ENCODE data around the gene GSS.
"Not testable (repeated sequence)": the region's sequence is repeated elsewhere in the genome, so short reads cannot be mapped to it uniquely, and the experiment has no call there.

Gene GSS

GRCh38 chr20:34887023-34887422, 68.6 kb downstream of the GSS start:
- no peaks in the 10 kb centered on the region for H3K4me1 ChIP-seq (ENCODE audit: control insufficient read depth, insufficient read depth, low read length, poor library complexity, severe bottlenecking)
- H3K36me3 ChIP-seq (ENCODE audit: control insufficient read depth, insufficient read depth, low read length), result peaks cover 8% of the 10 kb centered on the region
- no peaks in the 10 kb centered on the region for H3K9me3 ChIP-seq (ENCODE audit: control insufficient read depth, low read length)
- no peak for DNase-seq
- H3K27me3 ChIP-seq (replicated peaks; ENCODE audit: control insufficient read depth, insufficient read depth, low read length, poor library complexity, severe bottlenecking), result no peaks in the 10 kb centered on the region
- H3K27ac ChIP-seq (ENCODE audit: insufficient read depth, low read length, poor library complexity, severe bottlenecking), result no peak overlapping the region
- no peak overlapping the region for H3K4me3 ChIP-seq (ENCODE audit: insufficient read depth, low read depth, low read length, poor library complexity, severe bottlenecking)

GRCh38 chr20:34886122-34886521, 69.5 kb downstream of the GSS start:
- Histone ChIP-seq H3K9me3 (ENCODE audit: control insufficient read depth, low read length) (no peaks in the 10 kb centered on the region), H3K4me1 (ENCODE audit: control insufficient read depth, insufficient read depth, low read length, poor library complexity, severe bottlenecking) (no peaks in the 10 kb centered on the region), H3K27ac (ENCODE audit: insufficient read depth, low read length, poor library complexity, severe bottlenecking) (no peak overlapping the region), H3K36me3 (ENCODE audit: control insufficient read depth, insufficient read depth, low read length) (peaks cover 8% of the 10 kb centered on the region), H3K27me3 (replicated peaks; ENCODE audit: control insufficient read depth, insufficient read depth, low read length, poor library complexity, severe bottlenecking) (no peaks in the 10 kb centered on the region), H3K4me3 (ENCODE audit: insufficient read depth, low read depth, low read length, poor library complexity, severe bottlenecking) (no peak overlapping the region)
- DNase-seq, result no peak

GRCh38 chr20:34884260-34884659, 71.3 kb downstream of the GSS start:
- Histone ChIP-seq H3K4me1 (ENCODE audit: control insufficient read depth, insufficient read depth, low read length, poor library complexity, severe bottlenecking) (no peaks in the 10 kb centered on the region), H3K36me3 (ENCODE audit: control insufficient read depth, insufficient read depth, low read length) (peaks cover 8% of the 10 kb centered on the region), H3K9me3 (ENCODE audit: control insufficient read depth, low read length) (no peaks in the 10 kb centered on the region), H3K4me3 (ENCODE audit: insufficient read depth, low read depth, low read length, poor library complexity, severe bottlenecking) (no peak overlapping the region), H3K27me3 (replicated peaks; ENCODE audit: control insufficient read depth, insufficient read depth, low read length, poor library complexity, severe bottlenecking) (no peaks in the 10 kb centered on the region), H3K27ac (ENCODE audit: insufficient read depth, low read length, poor library complexity, severe bottlenecking) (no peak overlapping the region)
- DNase-seq, result no peak

- Histone ChIP-seq H3K36me3 (ENCODE audit: control insufficient read depth, insufficient read depth, low read length) (peaks cover 8% of the 10 kb centered on the region), H3K4me1 (ENCODE audit: control insufficient read depth, insufficient read depth, low read length, poor library complexity, severe bottlenecking) (no peaks in the 10 kb centered on the region), H3K4me3 (ENCODE audit: insufficient read depth, low read depth, low read length, poor library complexity, severe bottlenecking) (no peak overlapping the region), H3K9me3 (ENCODE audit: control insufficient read depth, low read length) (no peaks in the 10 kb centered on the region), H3K27ac (ENCODE audit: insufficient read depth, low read length, poor library complexity, severe bottlenecking) (no peak overlapping the region), H3K27me3 (replicated peaks; ENCODE audit: control insufficient read depth, insufficient read depth, low read length, poor library complexity, severe bottlenecking) (no peaks in the 10 kb centered on the region)
- no peak for DNase-seq
These were observed 71.8 kb downstream of the GSS start for GRCh38 chr20:34883809-34884208.

GRCh38 chr20:34883087-34883688, 72.4 kb downstream of the GSS start:
- Histone ChIP-seq H3K4me1 (ENCODE audit: control insufficient read depth, insufficient read depth, low read length, poor library complexity, severe bottlenecking) (no peaks in the 10 kb centered on the region), H3K27ac (ENCODE audit: insufficient read depth, low read length, poor library complexity, severe bottlenecking) (no peak overlapping the region), H3K9me3 (ENCODE audit: control insufficient read depth, low read length) (no peaks in the 10 kb centered on the region), H3K36me3 (ENCODE audit: control insufficient read depth, insufficient read depth, low read length) (peaks cover 8% of the 10 kb centered on the region), H3K4me3 (ENCODE audit: insufficient read depth, low read depth, low read length, poor library complexity, severe bottlenecking) (no peak overlapping the region), H3K27me3 (replicated peaks; ENCODE audit: control insufficient read depth, insufficient read depth, low read length, poor library complexity, severe bottlenecking) (no peaks in the 10 kb centered on the region)
- DNase-seq, result no peak

- no peak overlapping the region for H3K27ac ChIP-seq (ENCODE audit: insufficient read depth, low read length, poor library complexity, severe bottlenecking)
These were observed 73.9 kb downstream of the GSS start for GRCh38 chr20:34881689-34882088.

GRCh38 chr20:34880971-34881370, 74.6 kb downstream of the GSS start:
- not testable (repeated sequence) for H3K4me1 ChIP-seq (ENCODE audit: control insufficient read depth, insufficient read depth, low read length, poor library complexity, severe bottlenecking); H3K27me3 ChIP-seq (replicated peaks; ENCODE audit: control insufficient read depth, insufficient read depth, low read length, poor library complexity, severe bottlenecking); H3K36me3 ChIP-seq (ENCODE audit: control insufficient read depth, insufficient read depth, low read length); H3K27ac ChIP-seq (ENCODE audit: insufficient read depth, low read length, poor library complexity, severe bottlenecking); H3K4me3 ChIP-seq (ENCODE audit: insufficient read depth, low read depth, low read length, poor library complexity, severe bottlenecking); H3K9me3 ChIP-seq (ENCODE audit: control insufficient read depth, low read length); DNase-seq

More at GRCh38 chr20:34881689-34882088, 73.9 kb downstream of the GSS start:
- H3K4me1 ChIP-seq (ENCODE audit: control insufficient read depth, insufficient read depth, low read length, poor library complexity, severe bottlenecking), result no peaks in the 10 kb centered on the region
- no peaks in the 10 kb centered on the region for H3K27me3 ChIP-seq (replicated peaks; ENCODE audit: control insufficient read depth, insufficient read depth, low read length, poor library complexity, severe bottlenecking)
- H3K4me3 ChIP-seq (ENCODE audit: insufficient read depth, low read depth, low read length, poor library complexity, severe bottlenecking), result no peak overlapping the region
- no peak for DNase-seq
- peaks cover 8% of the 10 kb centered on the region for H3K36me3 ChIP-seq (ENCODE audit: control insufficient read depth, insufficient read depth, low read length)
- no peaks in the 10 kb centered on the region for H3K9me3 ChIP-seq (ENCODE audit: control insufficient read depth, low read length)

- Histone ChIP-seq H3K36me3 (ENCODE audit: control insufficient read depth, insufficient read depth, low read length) (peaks cover 8% of the 10 kb centered on the region), H3K27ac (ENCODE audit: insufficient read depth, low read length, poor library complexity, severe bottlenecking) (no peak overlapping the region), H3K27me3 (replicated peaks; ENCODE audit: control insufficient read depth, insufficient read depth, low read length, poor library complexity, severe bottlenecking) (no peaks in the 10 kb centered on the region), H3K4me1 (ENCODE audit: control insufficient read depth, insufficient read depth, low read length, poor library complexity, severe bottlenecking) (peaks cover 6% of the 10 kb centered on the region), H3K9me3 (ENCODE audit: control insufficient read depth, low read length) (no peaks in the 10 kb centered on the region), H3K4me3 (ENCODE audit: insufficient read depth, low read depth, low read length, poor library complexity, severe bottlenecking) (no peak overlapping the region)
- DNase-seq, result no peak
These were observed 75.3 kb downstream of the GSS start for GRCh38 chr20:34880215-34880850.

All from effector memory CD4-positive, alpha-beta T cell (primary cell).